Measurements from ENCODE around the gene MYO5A.
"Not testable (repeated sequence)": the region's sequence is repeated elsewhere in the genome, so short reads cannot be mapped to it uniquely, and the experiment has no call there.

Gene MYO5A

GRCh38 chr15:52528564-52529340 is at the start of gene MYO5A:
Gene MYO5A, minus strand, starts transcription at chr15:52528880. Its CDS starts 74 bp downstream, at chr15:52528806.
- DNase-seq = peak; percentile 85

GRCh38 chr15:52576692-52577091 is 48.0 kb upstream of the MYO5A start:
- DNase-seq = no peak

GRCh38 chr15:52575573-52575972 is 46.9 kb upstream of the MYO5A start:
- not testable (repeated sequence) for DNase-seq

- no peak for DNase-seq
These were observed 46.4 kb upstream of the MYO5A start for GRCh38 chr15:52575072-52575471.

GRCh38 chr15:52574623-52575022 is 45.9 kb upstream of the MYO5A start:
- DNase-seq = not testable (repeated sequence)

- peak; percentile 83 for DNase-seq
These were observed 40.2 kb upstream of the MYO5A start, which contains the start of gene ARPP19 for GRCh38 chr15:52568601-52569585. Gene ARPP19, minus strand, starts transcription at chr15:52569030. Its CDS starts 138 bp downstream, at chr15:52568892.

- no peak for DNase-seq
These were observed 39.4 kb upstream of the MYO5A start for GRCh38 chr15:52567871-52568600.

- DNase-seq = no peak
These were observed 38.2 kb upstream of the MYO5A start for GRCh38 chr15:52566889-52567288.

- DNase-seq = peak; percentile 79
These were observed 37.0 kb upstream of the MYO5A start for GRCh38 chr15:52565417-52566358.

- DNase-seq = no peak
These were observed 34.9 kb upstream of the MYO5A start for GRCh38 chr15:52563501-52564060.

GRCh38 chr15:52559575-52559974 is 30.9 kb upstream of the MYO5A start:
- DNase-seq = peak; percentile 27

GRCh38 chr15:52559022-52559421 is 30.3 kb upstream of the MYO5A start:
- no peak for DNase-seq

GRCh38 chr15:52558196-52558595 is 29.5 kb upstream of the MYO5A start:
- peak; percentile 77 for DNase-seq

GRCh38 chr15:52557274-52557641 is 28.6 kb upstream of the MYO5A start:
- DNase-seq = peak; percentile 12

- DNase-seq = peak; percentile 64
These were observed 28.0 kb upstream of the MYO5A start for GRCh38 chr15:52556524-52557273.

GRCh38 chr15:52552303-52552702 is 23.6 kb upstream of the MYO5A start:
- DNase-seq = no peak

- peak; percentile 79 for DNase-seq
These were observed 23.1 kb upstream of the MYO5A start for GRCh38 chr15:52551762-52552161.

- DNase-seq = not testable (repeated sequence)
These were observed 22.5 kb upstream of the MYO5A start for GRCh38 chr15:52551186-52551585.

- DNase-seq = no peak
These were observed 17.5 kb upstream of the MYO5A start for GRCh38 chr15:52546031-52546751.

All from suppressor macrophage treated with lipopolysaccharide for 4 hours (primary cell).